NCI-H1417 (cell line): ENCODE measurements around the gene ZFAND3.
A peak's percentile ranks its signal among the peaks of the same experiment; 100 is the strongest.
"Not testable (repeated sequence)": the region's sequence is repeated elsewhere in the genome, so short reads cannot be mapped to it uniquely, and the experiment has no call there.

Experiments used
- DNase-seq, 3 experiments: peaks; one replicate each; lab custom pipeline; 2025; lab: John Stamatoyannopoulos, UW

ZFAND3 gene

DNA sequence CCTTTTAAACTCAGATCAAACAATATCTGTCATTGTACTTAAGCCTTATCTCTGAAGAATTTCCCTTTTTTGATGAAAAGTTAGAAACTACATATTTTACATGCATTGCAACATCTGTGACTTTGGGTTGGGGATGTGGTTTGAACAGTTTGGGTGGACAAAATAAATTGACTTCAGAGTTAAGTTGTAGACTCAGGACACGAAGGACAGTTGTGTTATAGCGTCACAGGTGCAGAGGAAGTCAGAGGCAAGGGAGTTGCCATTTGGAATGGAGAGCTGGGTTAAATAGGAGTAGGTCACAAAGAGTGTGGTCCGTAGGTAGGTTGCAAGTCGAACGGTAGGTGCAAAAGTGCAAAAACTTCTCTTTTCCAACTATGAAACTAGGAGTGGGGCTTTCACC, 46.0 kb downstream of the ZFAND3 start:
- DNase-seq: no peak

DNA sequence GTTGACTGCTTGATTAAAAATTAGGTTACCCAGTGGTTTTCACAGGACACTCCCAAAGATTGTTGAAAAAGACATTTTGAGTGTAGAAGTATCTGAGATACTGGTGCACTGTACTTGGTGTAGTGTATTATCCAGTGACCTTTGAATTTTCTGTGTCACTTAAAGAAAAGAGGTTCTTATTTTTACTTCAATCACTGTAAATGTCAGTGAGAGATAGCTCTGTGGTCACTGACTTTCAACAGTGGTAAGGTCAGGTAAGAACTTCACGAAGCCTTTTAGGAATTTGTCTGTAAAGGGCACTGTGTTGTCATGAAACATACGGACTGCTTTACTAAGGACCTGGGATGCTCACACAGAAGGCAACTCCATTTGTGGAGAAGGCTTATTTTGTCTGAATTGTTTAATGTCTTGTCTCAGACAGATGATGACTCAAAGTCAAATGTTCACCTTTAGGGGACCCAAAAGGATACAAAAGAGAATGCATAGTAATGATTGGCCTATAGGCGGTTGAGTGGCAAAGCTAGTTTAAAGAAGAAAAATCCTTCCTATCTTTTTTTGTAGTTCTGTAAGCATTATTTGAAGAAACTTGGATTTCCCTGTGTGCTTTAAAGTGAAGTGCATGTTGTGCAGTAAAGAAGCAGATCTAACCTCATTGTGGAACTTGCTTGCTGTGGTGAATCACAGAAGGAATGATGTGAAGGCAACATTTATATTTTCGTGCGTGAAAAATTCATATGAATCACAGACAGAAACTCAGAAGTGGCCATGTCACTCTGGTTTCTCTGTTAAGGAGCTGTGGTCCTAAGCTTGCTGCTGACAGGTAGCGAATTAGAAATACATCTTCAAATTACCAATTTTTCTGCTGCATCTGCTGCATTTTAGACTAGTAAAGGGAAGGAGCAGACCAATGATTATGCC, 47.3 kb downstream of the ZFAND3 start:
- DNase-seq: no peak

DNA sequence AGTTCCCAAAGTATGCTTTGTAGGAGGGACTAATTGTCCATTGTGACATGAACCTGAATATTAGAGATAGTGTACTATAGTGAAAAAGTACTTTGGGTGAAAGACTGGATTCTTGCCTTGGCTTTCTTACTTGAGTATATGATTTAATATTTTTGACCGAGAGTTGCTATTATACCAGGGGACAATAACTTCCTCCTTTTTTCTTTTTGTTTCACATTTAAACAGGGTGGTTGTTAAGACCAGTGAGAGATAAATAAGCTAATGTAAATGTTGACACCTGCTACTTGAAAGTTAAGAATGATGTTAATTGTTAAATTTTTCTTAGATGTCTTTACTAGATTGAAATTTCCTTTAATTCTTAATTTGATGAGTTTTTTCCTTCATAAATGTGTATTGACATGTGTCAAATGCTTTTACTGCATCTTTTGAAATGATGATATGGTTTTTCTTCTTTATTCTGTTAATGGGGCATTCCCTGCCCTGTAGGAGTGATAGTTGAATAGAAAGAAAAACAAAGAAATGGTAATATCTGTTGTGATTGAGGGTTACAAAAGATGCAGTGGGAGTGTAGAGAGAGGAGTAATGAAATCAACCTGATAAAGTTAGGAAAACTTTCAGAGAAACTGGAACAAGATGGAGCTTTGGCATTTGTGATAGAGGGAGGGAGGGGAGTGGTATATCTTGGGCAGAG, 48.4 kb downstream of the ZFAND3 start:
- DNase-seq: no peak

DNA sequence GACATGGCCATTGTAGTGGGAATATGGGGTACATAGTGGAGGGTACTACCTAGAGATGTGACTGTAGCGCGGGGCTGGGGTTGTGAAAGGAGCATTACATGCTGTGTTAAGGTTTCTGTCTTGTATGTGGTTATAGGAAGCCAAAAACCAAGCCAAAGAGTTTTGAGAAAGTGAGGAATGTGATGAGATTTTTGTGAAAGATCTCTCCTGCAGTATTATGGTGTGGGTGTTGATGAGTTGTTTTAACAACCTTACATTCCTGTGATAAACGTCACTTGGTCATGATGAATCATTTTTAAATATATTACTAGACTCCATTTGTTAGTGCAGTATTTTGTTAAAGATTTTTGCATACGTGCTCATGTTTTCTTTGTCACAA, 48.9 kb downstream of the ZFAND3 start:
- no peak for DNase-seq

DNA sequence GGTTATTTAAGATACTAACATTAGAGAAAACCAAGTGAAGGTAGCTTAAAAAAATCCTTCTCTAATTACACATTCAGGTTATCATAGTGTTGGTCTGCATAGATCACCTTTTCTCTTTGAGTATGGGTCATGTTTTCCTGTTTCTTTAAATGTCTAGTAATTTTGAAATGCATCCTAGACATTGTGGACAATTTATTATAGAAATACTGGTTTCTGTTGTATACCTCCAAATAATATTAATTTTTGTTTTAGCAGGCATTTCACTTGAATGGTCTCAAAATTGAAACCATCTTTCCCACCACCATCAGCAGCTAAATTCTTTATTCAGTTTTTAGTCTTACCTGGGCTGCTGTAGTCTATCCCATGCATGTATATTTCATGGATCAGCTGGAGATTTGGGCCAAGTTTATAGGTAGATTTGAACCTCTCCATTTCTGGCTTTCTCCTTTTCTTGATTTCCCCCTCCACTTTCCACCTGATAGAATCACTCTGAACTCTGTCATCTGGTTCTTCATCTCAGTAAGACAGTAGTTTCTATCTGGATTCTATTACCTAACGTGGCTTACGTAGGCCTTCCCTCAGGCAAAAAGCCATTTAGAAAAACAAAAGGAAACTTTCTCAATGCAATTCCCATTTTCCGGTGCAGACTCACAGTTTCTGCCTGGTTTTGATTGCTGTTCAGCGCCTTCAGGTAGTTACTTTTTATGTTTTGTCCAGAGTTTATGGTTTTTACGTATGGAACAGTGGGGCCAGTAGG, 52.3 kb downstream of the ZFAND3 start:
- DNase-seq: no peak

DNA sequence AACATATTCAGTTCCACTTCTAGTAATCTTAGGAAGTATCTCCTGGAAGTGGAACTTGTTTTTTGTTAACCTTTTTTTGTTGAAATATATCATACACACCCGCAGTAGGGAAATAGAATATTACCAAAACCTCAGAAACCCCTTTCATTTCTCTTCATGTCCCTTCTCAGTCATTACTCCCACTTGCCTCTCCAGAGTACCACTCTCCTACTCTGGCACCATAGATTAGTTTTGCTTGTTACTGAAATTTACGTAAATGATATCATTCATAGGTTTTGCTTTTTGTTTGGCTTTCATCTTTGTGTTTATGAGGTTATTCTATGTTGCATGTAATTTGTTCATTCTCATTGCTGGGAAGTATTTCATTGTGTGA, 52.8 kb downstream of the ZFAND3 start:
- no peak for DNase-seq

DNA sequence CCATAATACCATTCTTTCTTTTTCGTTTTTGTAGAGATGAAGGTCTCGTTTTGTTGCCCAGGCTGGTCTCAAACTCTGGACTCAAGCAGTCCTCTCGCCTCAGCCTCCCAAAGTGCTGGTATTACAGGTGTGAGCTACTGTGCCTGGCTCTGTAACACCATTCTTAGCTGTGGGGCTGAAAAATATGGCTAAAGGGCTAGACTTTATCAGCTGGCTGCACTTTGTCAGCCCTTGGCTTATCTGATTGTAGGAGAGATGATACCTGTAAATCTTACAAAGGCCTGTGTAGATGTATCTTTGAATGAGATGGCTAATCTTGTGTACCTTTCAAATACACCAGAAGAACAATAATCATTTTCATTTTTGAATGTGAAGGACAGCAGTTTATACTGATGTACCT, 55.2 kb downstream of the ZFAND3 start:
- DNase-seq: no peak

DNA sequence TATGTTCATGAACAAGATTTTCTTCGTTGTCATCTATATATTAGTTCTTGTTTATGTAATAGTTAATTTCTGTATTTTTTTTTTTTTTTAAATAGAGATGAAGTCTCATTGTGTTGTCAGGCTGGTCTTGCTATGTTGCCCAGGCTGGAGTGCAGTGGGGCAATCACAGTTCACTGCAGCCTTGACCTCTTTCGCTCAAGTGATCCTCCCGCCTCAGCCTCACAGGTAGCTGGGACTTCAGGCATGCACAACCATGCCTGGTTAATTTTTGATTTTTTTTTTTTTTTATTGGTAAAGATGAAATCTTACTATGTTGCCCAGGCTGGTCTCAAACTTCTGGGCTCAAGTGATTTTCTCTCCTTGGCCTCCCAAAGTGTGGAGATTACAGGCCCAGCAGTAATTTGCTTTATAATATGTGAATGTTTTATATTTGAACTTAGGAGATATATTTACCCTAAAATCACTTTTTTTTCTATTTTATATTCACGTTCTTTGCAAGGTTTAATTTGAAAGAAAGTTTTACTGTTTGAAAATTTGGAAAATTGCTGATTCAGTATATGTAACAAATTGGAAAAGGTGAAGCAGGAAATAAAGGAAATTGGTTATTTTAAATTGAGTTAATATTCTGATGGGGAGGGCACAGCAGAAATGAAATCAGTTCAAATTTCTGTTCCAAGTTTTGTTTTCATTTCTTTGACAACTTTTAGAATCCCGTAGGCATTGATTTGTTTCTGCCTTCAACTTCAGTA, 56.2 kb downstream of the ZFAND3 start:
- DNase-seq: no peak

DNA sequence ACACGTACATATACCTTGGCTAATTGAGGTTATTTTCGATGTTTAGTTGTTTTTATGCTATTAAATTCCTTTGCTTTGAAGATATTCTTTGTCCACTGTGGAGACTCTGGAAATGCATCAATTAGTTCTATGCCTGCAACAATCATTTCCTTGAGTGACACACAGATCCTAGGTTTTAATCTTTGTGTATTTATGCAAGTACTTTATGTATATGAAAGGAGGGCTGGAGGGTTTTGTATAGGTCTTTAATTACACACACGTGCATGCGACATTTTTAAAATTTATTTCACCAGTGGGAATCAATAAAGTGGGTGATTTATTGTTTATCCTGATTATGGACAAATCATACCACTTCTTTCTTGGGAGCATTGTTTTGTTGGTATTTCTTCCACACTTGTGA, 57.3 kb downstream of the ZFAND3 start:
- DNase-seq: no peak

DNA sequence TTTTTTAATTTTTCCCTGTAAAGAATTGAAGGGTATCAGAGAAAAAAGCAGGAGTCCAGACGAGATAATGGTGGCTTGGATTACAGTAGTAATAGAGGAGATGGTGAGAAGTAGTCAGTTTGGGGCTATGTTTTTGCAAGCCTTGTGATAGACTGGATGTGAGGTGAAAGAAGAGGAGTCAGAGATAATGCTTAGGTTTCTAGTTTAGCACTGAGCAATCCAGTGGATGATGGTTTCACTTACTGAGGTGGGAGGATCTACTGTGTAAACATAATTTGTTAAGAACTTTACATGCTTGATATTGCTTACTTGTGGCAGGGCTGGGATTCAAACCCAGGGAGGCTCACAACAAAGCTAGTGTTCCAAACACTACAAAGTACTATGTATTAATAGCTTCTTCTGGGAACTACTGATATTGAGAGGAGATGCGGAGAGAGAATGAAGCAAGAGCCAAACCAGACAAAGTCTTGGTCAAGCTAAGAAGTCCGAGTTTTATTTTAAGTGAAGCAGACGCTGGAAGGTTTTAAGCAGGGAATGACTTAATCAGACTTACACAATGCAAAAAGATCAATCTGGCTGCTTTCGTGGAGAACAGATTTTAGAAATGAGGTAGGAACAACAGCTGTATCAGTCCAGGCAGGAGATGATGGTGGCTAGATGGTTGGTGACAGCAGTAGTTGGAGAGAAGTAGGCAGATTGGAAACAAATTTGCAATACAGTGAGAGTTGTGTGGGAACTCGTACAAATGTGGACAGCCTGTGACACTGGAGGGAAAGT, 58.0 kb downstream of the ZFAND3 start:
- DNase-seq: no peak

DNA sequence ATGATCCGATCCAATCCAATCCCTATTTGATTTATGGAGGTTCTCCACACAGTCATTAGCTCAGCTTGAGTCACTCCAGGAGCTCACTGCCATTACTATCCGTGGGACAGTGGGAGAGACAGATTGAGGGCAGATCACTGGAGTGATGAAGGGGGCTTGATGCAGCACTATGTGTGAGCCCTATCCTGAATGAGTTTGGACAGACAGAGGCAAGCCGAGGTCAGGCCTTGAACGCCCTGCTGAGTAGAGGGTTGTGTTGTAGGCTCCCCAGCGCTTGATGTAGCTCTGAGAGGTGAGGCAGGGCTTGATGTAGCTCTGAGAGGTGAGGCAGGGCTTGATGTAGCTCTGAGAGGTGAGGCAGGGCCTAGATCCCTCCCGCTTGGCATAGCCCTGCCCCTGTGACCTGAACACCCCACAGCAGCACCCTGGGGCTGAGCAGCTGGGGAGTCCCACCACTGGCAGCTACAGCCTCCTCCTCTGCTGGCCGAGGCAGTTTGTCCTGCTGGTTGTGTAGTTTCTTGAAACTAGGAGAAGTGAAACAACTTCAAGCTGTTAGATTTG, 58.7 kb downstream of the ZFAND3 start:
- peak in 1 of 3 experiments; percentile 11 for DNase-seq

DNA sequence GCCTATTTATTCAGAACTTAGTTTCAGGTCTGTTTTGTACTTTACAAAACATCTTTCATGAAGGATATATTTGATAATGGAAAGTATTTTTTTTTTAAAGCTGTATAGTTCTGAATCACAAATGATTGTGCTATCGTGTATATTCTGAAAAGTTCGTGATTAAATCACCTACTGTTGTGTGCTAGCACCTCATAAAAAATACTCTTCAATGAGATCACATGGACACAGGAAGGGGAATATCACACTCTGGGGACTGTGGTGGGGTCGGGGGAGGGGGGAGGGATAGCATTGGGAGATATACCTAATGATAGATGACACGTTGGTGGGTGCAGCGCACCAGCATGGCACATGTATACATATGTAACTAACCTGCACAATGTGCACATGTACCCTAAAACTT, 61.1 kb downstream of the ZFAND3 start:
- DNase-seq: not testable (repeated sequence)

DNA sequence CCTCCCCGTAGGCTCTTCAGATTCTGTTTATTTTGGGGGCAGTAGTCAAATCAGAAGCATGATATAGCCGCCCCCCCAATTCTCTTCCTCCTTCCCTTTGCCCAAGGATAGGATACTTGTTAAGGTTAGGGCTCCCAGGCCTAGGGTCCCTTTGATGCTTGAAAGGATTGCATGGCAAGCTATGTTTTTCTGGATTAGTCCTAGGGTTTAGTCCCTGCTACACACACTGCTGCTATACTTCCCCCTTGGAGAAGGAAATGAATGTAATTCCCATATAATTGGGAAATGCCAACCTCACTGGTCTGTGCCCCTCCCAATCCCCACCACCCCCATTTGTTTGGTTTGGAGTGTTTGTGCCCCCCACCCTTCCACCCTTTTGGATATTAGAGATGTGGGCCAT, 62.8 kb downstream of the ZFAND3 start:
- no peak for DNase-seq

DNA sequence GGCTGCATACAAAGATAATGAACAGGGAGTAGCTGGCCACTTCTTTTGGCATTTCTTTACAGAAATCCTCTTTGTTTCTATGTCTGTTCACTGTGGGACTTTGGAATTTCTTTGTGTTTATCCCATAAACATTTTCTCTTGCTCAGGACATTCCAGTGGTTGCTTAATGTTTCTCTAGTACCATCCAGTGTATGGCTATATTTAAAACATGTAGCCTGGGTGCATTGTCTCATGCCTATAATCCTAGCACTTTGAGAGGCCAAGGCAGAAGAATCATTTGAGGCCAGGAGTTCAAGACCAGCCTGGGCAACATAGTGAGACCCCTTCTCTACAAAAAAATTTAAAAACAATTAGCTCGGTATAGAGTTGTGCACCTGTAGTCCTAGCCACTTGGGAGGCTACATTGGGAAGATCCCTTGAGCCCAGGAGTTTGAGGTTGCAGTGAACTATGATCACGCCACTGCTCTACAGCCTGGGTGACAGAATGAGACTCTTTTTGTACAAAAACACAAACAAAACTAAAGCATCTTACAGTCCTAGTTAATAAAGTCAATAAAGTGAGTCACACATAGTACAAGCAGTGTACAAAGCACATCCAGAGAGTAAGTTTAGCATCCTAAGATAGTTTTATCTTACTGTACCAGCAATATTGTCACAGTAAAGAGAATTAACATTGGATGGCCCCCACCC, 63.3 kb downstream of the ZFAND3 start:
- no peak for DNase-seq

DNA sequence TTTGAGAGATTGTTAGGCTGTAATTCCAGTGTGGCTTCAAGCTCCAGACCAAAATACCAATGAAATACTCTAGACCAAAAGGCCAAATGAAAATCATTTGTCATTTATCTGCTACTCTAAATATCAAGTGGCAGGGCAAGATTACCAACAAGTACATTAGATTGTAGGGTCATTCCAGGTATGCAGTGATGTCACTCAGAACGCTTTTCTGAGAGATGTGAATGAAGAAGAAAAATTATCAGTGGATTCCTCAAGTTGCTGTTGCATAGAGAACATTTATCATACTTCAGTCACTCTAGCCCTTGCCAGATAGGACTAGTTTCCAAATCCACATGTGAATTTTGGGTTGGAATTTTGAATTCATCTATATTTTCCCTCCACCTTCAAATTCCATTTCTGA, 65.0 kb downstream of the ZFAND3 start:
- DNase-seq: no peak

DNA sequence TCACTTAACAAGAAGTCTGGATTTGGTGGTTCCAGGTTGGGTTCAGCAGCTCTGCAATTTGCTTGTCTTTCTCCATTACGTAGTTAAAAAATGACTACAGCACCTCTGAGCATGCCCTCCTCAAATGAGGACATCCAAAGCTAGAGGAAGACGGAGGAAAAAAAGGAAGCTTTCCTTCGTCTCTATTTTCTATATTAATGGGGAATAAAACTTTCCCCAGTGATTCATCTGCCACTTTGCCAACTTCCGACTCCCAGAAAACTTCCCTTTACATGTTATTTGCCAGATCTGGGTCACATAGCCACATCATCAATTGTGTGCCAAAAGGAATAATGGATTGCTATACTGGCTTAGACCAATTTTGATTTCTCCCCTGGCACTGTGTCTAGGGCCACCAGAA, 69.5 kb downstream of the ZFAND3 start:
- DNase-seq: no peak

DNA sequence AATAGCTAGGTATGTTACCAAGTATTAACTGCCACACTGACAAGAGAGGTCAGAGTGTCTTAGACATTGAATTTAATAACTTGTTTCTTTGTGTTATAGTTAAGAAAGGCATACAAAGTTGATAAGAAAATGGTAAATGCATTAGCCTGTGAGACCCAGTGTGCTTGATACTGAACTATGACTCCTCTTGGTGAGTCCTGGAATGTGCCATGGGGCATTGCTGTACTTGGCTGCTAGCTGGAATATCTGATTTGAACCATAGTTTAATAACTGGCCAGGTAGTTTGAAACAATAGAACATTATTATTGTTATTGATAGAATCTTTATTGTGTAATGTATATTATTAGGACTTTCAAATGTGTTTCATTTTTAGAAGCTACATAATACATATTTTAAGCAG, 70.0 kb downstream of the ZFAND3 start:
- DNase-seq: no peak

DNA sequence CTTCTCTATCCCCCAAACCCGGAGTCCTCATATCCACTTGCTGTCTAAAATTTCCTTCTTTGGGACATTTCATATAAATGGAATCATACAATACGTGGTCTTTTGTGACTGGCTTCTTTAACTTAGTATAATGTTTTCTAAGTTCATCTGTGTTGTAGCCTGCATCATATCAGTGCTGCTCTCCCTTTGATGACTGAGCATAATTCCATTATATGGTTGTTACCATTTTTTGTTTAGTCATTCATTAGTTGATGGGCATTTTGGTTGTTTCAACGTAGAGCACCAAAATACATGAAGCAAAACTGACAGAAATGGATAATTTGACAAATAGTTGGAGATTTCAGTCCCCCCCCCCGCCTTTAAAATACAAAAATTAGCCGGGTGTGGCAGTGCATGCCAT, 71.5 kb downstream of the ZFAND3 start:
- DNase-seq: no peak

DNA sequence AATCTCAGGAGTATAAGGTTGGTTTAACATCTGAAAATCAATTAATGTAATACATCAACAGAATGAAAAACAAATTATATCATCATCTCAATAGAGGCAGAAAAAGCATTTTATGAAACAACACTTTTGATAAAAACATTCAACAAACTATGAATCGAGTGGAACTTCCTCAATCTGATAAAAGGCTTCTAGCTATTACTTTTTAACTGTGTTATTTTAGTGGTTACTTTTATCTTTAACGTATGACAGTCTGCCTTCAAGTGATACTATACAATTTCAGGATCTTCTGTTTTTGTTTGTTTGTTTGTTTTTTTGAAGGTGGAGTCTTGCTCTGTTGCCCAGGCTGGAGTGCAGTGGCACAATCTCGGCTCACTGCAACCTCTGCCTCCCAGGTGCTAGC, 73.7 kb downstream of the ZFAND3 start:
- DNase-seq: no peak

DNA sequence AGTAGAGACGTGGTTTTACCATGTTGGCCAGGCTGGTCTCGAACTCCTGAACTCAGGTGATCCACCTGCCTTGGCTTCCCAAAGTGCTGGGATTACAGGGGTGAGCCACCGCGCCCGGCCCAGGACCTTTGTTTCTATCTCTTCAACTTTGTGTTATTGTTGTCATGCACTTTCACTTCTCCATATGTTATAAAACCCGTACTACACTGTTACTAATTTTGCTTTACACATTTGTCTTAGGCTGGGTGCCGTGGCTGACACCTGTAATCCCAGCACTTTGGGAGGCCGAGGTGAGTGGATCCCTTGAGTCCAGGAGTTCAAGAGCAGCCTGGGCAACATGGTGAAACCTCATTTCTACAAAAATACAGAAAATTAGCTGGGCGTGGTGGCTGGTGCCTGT, 74.2 kb downstream of the ZFAND3 start:
- DNase-seq: not testable (repeated sequence)
